Measurements from ENCODE around the gene SOX13.
A peak's percentile ranks its signal among the peaks of the same experiment; 100 is the strongest.
"Not testable (repeated sequence)": the region's sequence is repeated elsewhere in the genome, so short reads cannot be mapped to it uniquely, and the experiment has no call there.

The SOX13 gene

DNA sequence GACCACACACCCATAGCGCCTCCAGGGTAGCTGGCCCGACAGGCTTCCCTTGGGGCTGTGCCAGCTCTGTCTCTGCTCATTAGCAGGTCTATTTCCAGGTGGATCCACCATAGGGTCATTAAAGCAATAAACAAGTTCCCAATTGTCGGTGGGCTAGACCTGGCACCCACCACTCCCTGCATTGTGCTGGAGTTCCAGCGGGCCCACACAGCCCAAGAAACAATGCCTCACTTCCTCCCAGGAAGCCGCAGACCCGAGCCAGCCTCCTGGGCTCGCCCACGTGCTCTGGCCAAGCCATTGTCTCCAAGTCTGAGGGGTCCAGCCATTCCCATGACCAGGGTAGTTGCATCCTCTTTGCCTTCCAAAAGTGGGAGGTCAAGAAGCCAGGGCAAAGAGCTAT is 27.5 kb upstream of the SOX13 start:
- Mint-ChIP-seq H3K27me3 (peaks cover 2% of the 10 kb centered on the region), H3K9me3 (no peaks in the 10 kb centered on the region), H3K36me3 (ENCODE audit: low read depth) (no peaks in the 10 kb centered on the region), H3K4me3 (no peak overlapping the region), H3K4me1 (no peaks in the 10 kb centered on the region), H3K27ac (no peak overlapping the region)
- ATAC-seq (no peak), DNase-seq (no peak)

DNA sequence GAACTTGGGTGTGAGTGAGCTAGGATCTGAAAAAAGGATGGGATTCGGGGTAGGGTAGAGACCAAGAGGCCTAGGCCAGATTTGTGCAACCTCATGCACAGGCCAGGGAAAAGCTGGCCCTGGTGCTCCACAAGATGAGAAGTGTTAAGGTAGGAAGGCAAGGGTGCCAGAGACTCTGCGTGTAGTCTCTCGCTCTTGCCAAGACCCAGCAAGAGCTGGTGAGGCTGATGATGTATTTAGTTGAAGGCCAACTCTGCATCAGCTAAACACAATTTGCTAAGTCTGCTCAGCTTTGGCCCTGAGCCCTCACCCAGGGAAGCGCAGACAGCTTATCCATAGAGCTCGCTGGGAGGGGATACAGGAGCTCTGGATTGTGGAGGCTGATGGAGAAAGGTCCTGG is 26.6 kb upstream of the SOX13 start:
- no peaks in the 10 kb centered on the region for H3K36me3 Mint-ChIP-seq (ENCODE audit: low read depth)
- peaks cover 2% of the 10 kb centered on the region for H3K27me3 Mint-ChIP-seq
- no peaks in the 10 kb centered on the region for H3K9me3 Mint-ChIP-seq
- no peak for ATAC-seq
- DNase-seq: no peak
- H3K4me3 Mint-ChIP-seq: no peak overlapping the region
- H3K4me1 Mint-ChIP-seq: no peaks in the 10 kb centered on the region
- H3K27ac Mint-ChIP-seq: no peak overlapping the region

DNA sequence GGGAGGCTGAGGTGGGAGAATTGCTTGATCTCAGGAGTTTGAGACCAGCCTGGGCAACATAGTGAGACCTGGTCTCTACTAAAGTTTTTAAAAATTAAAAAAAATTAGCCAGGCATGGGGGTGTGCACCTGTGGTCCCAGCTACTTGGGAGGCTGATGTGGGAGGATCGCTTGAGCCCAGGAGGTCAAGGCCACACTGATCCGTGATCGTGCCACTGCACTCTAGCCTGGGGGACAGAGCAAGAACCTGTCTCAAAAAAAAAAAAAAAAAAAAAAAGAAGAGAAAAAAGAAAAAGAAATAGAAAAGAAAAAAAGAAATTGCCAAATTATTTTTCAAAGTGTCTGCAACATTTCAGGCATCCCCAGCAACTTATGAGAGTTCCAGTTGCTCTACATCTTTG is 24.1 kb upstream of the SOX13 start:
- H3K4me3 Mint-ChIP-seq; H3K9me3 Mint-ChIP-seq; H3K27ac Mint-ChIP-seq; H3K36me3 Mint-ChIP-seq (ENCODE audit: low read depth); H3K27me3 Mint-ChIP-seq; ATAC-seq; H3K4me1 Mint-ChIP-seq; DNase-seq: not testable (repeated sequence)

DNA sequence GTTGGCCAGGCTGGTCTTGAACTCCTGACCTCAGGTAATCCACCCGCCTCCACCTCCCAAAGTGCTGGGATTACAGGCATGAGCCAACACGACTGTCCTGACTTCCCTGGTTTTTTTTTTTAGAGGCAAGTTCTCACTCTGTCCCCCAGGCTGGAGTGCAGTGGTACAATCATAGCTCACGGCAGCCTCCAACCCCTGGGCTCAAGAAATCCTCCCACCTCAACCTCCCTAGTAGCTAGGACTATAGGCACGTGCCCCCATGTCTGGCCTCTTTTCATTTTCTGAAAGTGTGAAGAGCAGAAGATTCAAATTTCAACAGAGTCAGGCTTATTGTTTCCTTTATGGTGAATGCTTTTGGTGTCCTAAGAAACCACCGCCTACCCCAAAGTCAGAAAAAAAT is 21.7 kb upstream of the SOX13 start:
- Mint-ChIP-seq H3K4me3 (no peak overlapping the region), H3K27me3 (peaks cover 2% of the 10 kb centered on the region), H3K4me1 (no peaks in the 10 kb centered on the region), H3K36me3 (ENCODE audit: low read depth) (no peaks in the 10 kb centered on the region), H3K9me3 (no peaks in the 10 kb centered on the region), H3K27ac (no peak overlapping the region)
- ATAC-seq (no peak), DNase-seq (no peak)

DNA sequence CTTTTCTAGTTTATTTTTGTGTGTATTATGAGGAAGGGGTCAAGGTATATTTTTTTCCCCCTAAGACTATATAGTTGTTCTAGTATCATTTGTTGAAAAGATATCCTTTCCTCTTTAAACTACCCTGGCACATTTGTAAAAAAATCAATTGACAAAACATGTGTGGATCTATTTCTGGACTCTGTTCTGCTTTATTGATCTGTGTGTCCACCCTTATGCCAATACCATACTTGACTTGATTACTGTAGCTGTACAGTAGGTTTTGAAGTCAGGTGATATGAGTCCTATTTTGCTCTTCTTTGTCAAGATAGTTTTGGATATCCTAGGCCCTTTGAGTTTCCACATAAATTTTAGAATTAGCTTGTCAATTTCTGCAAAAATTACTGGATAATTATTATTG is 21.2 kb upstream of the SOX13 start:
- Mint-ChIP-seq H3K36me3 (ENCODE audit: low read depth) (no peaks in the 10 kb centered on the region), H3K9me3 (no peaks in the 10 kb centered on the region), H3K4me3 (no peak overlapping the region), H3K27me3 (peaks cover 2% of the 10 kb centered on the region), H3K27ac (no peak overlapping the region), H3K4me1 (no peaks in the 10 kb centered on the region)
- no peak for DNase-seq
- ATAC-seq: no peak

DNA sequence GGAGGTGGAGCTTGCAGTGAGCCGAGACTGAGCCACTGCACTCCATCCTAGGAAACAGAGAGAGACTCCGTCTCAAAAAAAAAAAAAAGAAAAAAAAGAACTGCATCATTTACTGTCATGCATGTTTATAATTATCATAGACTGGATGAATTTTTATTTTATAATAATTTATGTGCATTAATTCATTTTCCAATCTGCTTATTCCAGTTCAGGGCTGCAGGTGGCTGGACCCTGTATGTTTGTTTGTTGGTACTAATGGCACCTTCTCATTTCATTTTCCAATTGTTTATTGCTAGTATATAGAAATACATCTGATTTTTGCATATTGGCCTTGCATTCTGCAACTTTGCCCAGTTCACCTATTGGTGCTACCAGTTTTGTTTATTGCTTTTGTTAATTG is 19.0 kb upstream of the SOX13 start:
- Mint-ChIP-seq H3K4me1 (peaks cover 3% of the 10 kb centered on the region), H3K36me3 (ENCODE audit: low read depth) (no peaks in the 10 kb centered on the region), H3K27me3 (peaks cover 2% of the 10 kb centered on the region), H3K27ac (no peak overlapping the region), H3K4me3 (no peak overlapping the region), H3K9me3 (no peaks in the 10 kb centered on the region)
- DNase-seq (no peak), ATAC-seq (no peak)

DNA sequence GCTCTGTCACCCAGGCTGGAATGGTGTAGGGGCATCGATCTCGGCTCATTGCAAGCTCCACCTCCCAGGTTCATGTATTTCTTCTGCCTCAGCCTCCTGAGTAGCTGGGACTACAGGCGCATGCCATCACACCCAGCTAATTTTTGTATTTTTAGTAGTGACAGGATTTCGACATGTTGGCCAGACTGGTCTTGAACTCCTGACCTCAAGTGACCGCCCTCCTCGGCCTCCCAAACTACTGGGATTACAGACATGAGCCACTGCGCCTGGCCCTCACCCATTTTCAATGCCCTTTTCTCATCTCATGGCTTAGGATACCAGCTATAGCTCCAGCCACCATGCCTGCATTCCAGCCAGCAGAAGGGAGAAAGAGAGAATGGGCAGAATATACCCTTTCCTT is 12.9 kb upstream of the SOX13 start:
- H3K36me3 Mint-ChIP-seq (ENCODE audit: low read depth): no peaks in the 10 kb centered on the region
- peaks cover 3% of the 10 kb centered on the region for H3K4me1 Mint-ChIP-seq
- no peaks in the 10 kb centered on the region for H3K9me3 Mint-ChIP-seq
- no peak overlapping the region for H3K27ac Mint-ChIP-seq
- H3K4me3 Mint-ChIP-seq: no peak overlapping the region
- no peaks in the 10 kb centered on the region for H3K27me3 Mint-ChIP-seq
- ATAC-seq: no peak
- DNase-seq: no peak

DNA sequence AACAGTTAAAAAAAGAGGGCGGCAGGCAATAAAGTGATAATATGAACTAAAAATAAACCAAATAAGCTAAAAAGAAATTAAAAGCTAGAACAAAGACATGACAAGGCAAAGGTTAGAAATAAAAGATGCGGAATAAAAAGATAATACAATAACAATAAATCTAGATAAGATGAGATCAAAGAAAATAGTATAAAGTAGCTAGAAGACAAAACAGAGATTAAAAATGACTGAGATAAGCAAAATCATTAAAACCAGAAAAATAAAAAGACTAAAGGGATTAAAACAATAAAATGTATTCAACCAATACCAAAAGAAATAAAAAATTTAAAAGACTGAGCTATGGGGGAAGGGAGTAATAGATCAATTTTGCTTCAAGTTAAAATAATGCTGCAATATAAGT is 10.8 kb upstream of the SOX13 start:
- no peak overlapping the region for H3K4me3 Mint-ChIP-seq
- no peaks in the 10 kb centered on the region for H3K36me3 Mint-ChIP-seq (ENCODE audit: low read depth)
- H3K9me3 Mint-ChIP-seq: no peaks in the 10 kb centered on the region
- no peak for DNase-seq
- no peak for ATAC-seq
- H3K27me3 Mint-ChIP-seq: no peaks in the 10 kb centered on the region
- no peak overlapping the region for H3K27ac Mint-ChIP-seq
- peaks cover 12% of the 10 kb centered on the region for H3K4me1 Mint-ChIP-seq

DNA sequence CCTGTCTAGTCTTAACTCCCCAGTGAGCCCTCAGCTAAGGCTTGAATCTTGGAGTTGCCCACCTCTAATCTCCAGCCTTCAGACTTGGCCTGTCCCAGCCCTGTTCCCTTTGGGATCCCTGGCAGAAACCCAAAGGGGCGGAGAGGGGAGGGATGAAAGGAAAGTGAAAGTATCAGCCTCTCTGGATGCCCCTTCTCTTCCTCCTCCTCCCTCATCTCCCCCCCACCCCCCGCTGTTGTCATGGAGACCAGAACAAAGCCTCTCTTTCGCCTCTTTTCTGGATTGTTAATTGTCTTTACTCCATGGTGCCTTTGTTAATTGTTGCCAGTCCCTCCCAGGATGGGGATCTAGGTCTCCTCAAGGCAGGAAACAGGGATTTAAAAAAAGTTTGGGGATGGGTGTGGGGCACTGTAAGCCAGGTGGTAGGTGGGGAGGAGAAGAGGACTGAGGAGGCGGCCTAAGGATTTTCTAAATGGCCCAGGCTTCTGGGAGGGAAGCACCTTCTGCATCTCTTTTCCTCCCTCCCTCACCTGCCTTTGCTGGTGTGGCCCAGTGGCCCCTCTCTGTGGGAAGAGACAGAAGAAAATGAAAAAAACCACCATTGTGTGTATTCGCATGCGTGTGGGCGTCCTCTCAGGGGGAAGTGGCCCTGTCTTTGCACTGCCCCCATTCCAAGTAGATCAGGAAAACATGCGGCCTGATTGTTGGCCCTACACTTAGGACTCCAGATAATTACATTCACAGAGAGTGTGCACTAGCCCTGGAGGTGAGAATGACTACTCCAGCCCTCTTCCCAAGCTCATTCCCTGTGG is 7.5 kb upstream of the SOX13 start:
- no peak overlapping the region for H3K27ac Mint-ChIP-seq
- H3K36me3 Mint-ChIP-seq (ENCODE audit: low read depth): no peaks in the 10 kb centered on the region
- ATAC-seq (no peak), DNase-seq (no peak)
- peaks cover 9% of the 10 kb centered on the region for H3K4me1 Mint-ChIP-seq
- H3K9me3 Mint-ChIP-seq: peaks cover 5% of the 10 kb centered on the region
- H3K27me3 Mint-ChIP-seq: peaks cover 5% of the 10 kb centered on the region
- no peak overlapping the region for H3K4me3 Mint-ChIP-seq

DNA sequence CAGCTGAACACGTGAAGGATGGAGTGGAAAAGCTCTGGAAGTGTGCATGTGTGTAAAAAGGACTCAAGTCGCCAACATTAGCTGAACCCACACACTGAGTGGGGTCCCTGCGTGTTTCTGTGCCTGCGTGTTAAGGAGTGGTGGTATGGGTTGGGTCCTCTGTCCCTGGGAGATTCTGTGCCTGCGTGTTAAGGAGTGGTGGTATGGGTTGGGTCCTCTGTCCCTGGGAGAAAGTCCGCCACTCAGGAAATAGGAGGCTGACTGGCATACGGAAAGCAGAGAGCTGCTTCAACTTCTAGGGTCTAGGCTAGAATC is 7.0 kb upstream of the SOX13 start:
- Mint-ChIP-seq H3K4me1 (peaks cover 9% of the 10 kb centered on the region), H3K27me3 (peaks cover 7% of the 10 kb centered on the region), H3K4me3 (no peak overlapping the region), H3K27ac (no peak overlapping the region), H3K9me3 (peaks cover 5% of the 10 kb centered on the region), H3K36me3 (ENCODE audit: low read depth) (no peaks in the 10 kb centered on the region)
- ATAC-seq: no peak
- DNase-seq: no peak

DNA sequence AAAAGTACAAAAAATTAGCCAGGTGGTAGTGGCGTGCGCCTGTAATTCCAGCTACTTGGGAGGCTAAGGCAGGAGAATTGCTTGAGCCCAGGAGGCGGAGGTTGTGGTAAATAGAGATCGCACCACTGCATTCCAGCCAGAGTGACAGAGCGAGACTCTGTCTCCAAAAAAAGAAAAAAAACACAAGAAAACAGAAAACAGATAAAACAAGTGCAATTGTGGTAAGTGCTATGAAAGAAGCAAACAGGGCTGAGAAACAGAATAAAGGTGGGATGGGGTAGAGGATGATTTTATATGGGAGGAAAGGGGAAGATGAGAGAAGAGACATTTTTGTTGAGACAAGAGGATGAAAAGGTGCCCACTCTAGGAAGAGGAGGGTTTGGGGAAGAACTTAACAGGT is 5.0 kb upstream of the SOX13 start:
- ATAC-seq: no peak
- Mint-ChIP-seq H3K27me3 (peaks cover 26% of the 10 kb centered on the region), H3K4me3 (no peak overlapping the region), H3K4me1 (peaks cover 10% of the 10 kb centered on the region), H3K27ac (no peak overlapping the region), H3K9me3 (peaks cover 5% of the 10 kb centered on the region), H3K36me3 (ENCODE audit: low read depth) (no peaks in the 10 kb centered on the region)
- DNase-seq: no peak

DNA sequence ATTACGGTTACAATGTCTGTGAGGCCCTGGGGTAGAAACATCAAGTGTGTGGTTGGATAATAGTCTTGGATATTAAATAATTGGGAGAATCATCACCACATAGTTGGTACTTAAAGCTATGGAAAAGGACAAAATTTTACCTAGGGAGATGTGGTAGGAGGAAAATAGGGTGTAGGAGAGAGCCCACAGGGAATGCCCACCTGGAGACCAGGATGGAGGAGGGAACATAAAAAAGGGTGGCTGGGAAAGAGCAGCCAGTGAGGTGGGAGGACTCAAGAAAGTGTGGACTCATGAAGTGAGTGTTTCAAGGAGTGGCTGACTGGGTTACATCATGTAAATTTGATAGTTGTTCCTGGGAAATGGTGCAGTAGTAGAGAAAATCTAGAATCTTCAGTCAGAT is 3.0 kb upstream of the SOX13 start:
- DNase-seq (no peak), ATAC-seq (no peak)
- no peak overlapping the region for H3K27ac Mint-ChIP-seq
- H3K4me3 Mint-ChIP-seq: no peak overlapping the region
- H3K27me3 Mint-ChIP-seq: peaks cover 39% of the 10 kb centered on the region
- H3K9me3 Mint-ChIP-seq: peaks cover 5% of the 10 kb centered on the region
- H3K36me3 Mint-ChIP-seq (ENCODE audit: low read depth): no peaks in the 10 kb centered on the region
- peaks cover 21% of the 10 kb centered on the region for H3K4me1 Mint-ChIP-seq

DNA sequence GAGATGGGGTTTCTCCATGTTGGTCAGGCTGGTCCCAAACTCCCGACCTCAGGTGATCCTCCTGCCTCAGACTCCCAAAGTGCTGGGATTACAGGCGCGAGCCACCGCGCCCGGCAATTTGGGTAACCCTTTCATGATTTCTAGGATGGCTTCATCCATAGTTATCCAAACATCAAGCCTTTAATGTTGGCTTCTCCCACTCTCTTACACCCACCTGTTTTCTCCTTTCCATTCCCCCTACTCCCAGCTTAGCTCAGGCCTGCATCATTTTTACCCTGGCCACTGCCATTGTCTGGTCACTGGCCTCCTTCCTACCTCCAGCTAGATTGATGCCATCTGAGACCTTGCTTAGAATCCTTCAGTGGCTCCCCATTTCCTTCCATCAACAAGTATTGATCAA is 2.0 kb upstream of the SOX13 start:
- ATAC-seq: no peak
- no peaks in the 10 kb centered on the region for H3K36me3 Mint-ChIP-seq (ENCODE audit: low read depth)
- peaks cover 5% of the 10 kb centered on the region for H3K9me3 Mint-ChIP-seq
- H3K27me3 Mint-ChIP-seq: peaks cover 49% of the 10 kb centered on the region
- H3K4me3 Mint-ChIP-seq: no peak overlapping the region
- H3K27ac Mint-ChIP-seq: no peak overlapping the region
- H3K4me1 Mint-ChIP-seq: peaks cover 20% of the 10 kb centered on the region
- DNase-seq: no peak

DNA sequence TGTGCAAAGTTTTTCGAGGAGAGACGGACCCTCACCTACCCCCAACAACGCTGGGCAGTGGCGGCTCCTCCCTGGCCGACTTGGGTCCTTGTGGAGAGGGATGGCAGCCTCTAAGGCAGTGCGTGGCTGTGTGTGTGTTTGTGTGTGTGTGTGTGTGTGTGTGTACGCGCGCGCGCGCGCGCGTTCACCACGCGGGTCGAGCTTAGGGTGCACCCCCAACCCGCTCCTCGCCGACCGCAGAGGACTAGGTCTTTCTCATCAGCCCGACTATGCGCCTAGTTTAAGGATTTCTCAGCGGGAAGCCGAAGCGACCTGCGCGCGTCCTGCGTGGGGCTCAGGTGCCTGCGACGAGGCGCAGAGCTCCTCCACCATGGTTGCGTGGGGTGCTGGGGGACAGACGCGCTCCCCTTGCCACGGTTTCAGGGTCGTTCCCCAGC is 940 bp downstream of the SOX13 start:
- peaks cover 18% of the 10 kb centered on the region for H3K4me1 Mint-ChIP-seq
- H3K27ac Mint-ChIP-seq: no peak overlapping the region
- H3K27me3 Mint-ChIP-seq: peaks cover 69% of the 10 kb centered on the region

DNA sequence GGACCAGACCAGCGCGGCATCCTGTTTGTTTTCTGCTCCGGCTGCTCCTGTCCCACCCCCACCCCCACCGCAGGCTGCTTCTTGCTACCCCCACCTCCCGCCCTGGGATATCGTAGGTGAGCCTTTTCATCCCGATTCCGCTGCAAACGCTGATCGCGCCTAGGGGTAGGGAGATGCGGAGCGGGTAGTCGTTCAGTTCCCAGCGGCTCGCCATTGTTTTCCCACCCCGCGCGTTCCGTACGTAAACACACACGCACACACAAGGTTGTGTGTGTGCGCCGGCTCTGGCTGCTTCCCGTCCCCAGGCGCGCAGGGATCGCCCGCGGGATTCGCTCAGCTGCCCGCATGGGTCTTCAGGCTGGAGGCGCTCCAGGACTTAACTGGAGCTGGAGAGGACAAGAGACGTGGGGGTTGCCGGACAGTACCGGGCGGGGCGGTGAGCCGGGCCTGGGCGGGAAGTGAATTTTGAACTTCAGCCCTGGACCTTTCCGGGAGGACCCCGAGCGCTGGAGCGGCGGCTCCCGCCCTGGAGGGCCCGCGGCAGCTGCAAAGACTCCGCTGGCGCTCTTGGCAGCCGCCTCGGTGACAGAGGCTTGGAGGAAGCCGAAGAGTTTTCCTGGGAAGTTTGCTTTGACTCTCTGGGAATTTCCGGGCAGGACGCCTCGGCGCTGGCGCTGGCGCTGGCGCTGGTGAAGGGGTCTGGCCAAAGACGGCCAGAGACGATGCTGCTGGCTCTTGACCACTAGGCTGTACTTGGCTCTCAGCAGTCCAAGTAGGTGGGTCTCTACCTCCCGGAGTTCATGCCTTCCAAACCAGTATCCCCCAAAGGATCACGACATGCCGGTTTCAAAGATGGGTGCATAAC is 1.6 kb downstream of the SOX13 start:
- Mint-ChIP-seq H3K27me3 (peaks cover 69% of the 10 kb centered on the region), H3K36me3 (ENCODE audit: low read depth) (no peaks in the 10 kb centered on the region), H3K4me3 (peak overlapping the region; percentile 74), H3K27ac (no peak overlapping the region), H3K4me1 (peaks cover 18% of the 10 kb centered on the region), H3K9me3 (no peaks in the 10 kb centered on the region)
- no peak for ATAC-seq
- DNase-seq: peak; percentile 9

More for the DNA sequence above, 940 bp downstream of the SOX13 start:
- H3K36me3 Mint-ChIP-seq (ENCODE audit: low read depth): no peaks in the 10 kb centered on the region
- ATAC-seq: no peak
- no peaks in the 10 kb centered on the region for H3K9me3 Mint-ChIP-seq
- peak overlapping the region; percentile 74 for H3K4me3 Mint-ChIP-seq
- DNase-seq: no peak
